Prostate gland (tissue), 2 donors: ENCODE data around the gene NPFFR1. TPM values are rescaled to one million over a fixed set of nuclear protein-coding genes. Genes with fewer than 3 reads are reported as not detected.

Source experiments
- DNase-seq: peaks from one replicate; pipeline ENCODE4 v3.0.0-alpha.2; 2019; ENCODE audit warnings: low spot score
- H3K27ac ChIP-seq, 2 donors: fragments of 200-600 bp; sonication (generic); 2 replicates each; pipeline ENCODE4 v1.5.1; 2017 to 2019
- H3K27me3 ChIP-seq: fragments of 200-600 bp; sonication (generic); replicated peaks from 2 replicates; pipeline ENCODE4 v1.5.1; 2019; ENCODE audit not compliant: insufficient read depth
- H3K36me3 ChIP-seq, 2 donors: fragments of 200-600 bp; sonication (generic); 1 replicate in 1 of 2; 2 replicates in 1 of 2; pipeline versions ENCODE4 v1.5.1 to v1.8.1; 2017 to 2019
- H3K4me1 ChIP-seq: fragments of 200-600 bp; sonication (generic); replicated peaks from 2 replicates; pipeline ENCODE4 v1.5.1; 2019
- H3K4me3 ChIP-seq, 2 donors: fragments of 200-600 bp; sonication (generic); 2 replicates each; pipeline ENCODE4 v1.5.1; 2017 to 2019
- H3K9me3 ChIP-seq: fragments of 200-600 bp; sonication (generic); 2 replicates; pipeline ENCODE4 v1.5.1; 2017
- POLR2A ChIP-seq: fragments of 450-650 bp; IDR thresholded peaks from one replicate; pipeline ENCODE4 v1.6.1; 2016; ENCODE audit warnings: antibody characterized with exemption, mild to moderate bottlenecking
- POLR2AphosphoS5 ChIP-seq: sonication (generic); formaldehyde crosslinking; IDR thresholded peaks from one replicate; pipeline ENCODE4 v1.6.1; 2017; ENCODE audit warnings: antibody characterized with exemption
- WGBS: methylation state at CpG from one replicate; pipeline ENCODE4 v1.1.5; 2018; 5-methylcytosine and 5-hydroxymethylcytosine counted together
- intact Hi-C: fragments of 100-400 bp; cut with DNase I; formaldehyde crosslinking; loops from one replicate; pipeline ENCODE4 v1.14.2; 2022
- total RNA-seq, 2 donors: library from RNA; depleted of rRNA; stranded (reverse); fragments of >200 nt; gene quantifications; one replicate each; pipeline ENCODE4 v1.1.0, GENCODE V29; 2016
- TF ChIP-seq, protein P1 (sequence below), 4 experiments: fragments of 200-600 bp in 2 of 4; fragments of 450-650 bp in 2 of 4; sonication (generic) in 2 of 4; IDR thresholded peaks; 1 replicate in 3 of 4; 2 replicates in 1 of 4; pipeline ENCODE4 v1.5.1; 2016 to 2019; ENCODE audit warnings: antibody characterized with exemption in 4 of 4, mild to moderate bottlenecking in 2 of 4, moderate library complexity in 2 of 4

Gene NPFFR1
- total RNA-seq, 2 donors from 2014 or later, result under 0.01 to 1.1 TPM

DNA sequence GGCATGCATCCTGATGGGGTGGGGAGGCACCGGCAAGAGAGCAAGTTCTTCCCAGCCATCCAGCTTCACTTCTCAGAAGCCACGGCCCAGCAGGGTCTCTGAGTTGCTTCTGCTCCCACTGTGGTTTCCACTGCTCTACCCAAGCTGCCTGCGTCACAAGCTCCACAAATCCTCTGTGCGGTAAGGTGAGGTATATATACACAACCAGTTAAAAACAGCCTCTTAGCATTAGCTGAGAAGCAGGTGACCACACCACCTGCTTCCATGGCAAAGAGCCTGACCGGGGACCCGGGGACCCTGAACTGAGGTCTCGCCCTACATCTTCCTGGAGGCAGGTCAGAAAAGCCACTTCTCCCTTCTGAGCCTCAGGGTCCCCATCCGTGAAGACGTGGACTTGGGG is 46.9 kb upstream of the NPFFR1 start:
- no peaks in the 10 kb centered on the region for H3K4me1 ChIP-seq
- intact Hi-C loops, result no loop called here
- no peaks in the 10 kb centered on the region for H3K9me3 ChIP-seq
- no peaks in the 10 kb centered on the region for H3K36me3 ChIP-seq
- TF ChIP-seq POLR2A, result no peak
- no peak for TF ChIP-seq POLR2AphosphoS5
- TF ChIP-seq, protein P1, sequence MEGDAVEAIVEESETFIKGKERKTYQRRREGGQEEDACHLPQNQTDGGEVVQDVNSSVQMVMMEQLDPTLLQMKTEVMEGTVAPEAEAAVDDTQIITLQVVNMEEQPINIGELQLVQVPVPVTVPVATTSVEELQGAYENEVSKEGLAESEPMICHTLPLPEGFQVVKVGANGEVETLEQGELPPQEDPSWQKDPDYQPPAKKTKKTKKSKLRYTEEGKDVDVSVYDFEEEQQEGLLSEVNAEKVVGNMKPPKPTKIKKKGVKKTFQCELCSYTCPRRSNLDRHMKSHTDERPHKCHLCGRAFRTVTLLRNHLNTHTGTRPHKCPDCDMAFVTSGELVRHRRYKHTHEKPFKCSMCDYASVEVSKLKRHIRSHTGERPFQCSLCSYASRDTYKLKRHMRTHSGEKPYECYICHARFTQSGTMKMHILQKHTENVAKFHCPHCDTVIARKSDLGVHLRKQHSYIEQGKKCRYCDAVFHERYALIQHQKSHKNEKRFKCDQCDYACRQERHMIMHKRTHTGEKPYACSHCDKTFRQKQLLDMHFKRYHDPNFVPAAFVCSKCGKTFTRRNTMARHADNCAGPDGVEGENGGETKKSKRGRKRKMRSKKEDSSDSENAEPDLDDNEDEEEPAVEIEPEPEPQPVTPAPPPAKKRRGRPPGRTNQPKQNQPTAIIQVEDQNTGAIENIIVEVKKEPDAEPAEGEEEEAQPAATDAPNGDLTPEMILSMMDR (IDR thresholded peaks at IDR 0.05), result no peak
- no peak overlapping the region for H3K4me3 ChIP-seq
- no peaks in the 10 kb centered on the region for H3K27me3 ChIP-seq
- no peak for DNase-seq
- H3K27ac ChIP-seq, result no peak overlapping the region
- 82% methylated on average over 9 of the region's 9 CpGs for WGBS

DNA sequence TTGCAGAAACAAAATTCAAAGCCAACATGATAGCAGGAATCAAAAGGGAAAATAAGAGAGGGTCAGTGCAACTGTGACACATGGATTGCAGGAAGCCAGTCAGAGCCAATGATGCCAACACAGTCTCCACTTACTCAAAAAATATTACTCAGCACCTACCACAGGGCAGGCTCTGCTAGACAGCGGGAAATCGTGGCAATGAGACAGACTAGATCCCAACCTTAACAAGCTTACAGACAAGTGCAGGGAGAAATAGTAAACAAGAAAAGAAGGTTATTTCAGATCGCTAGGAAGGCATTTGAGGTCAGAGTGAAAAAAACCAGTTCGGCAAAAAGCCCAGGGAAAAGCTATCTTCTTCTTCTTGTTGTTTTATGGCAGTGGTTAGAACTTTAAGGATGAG is 45.2 kb upstream of the NPFFR1 start:
- TF ChIP-seq, protein P1 (IDR thresholded peaks at IDR 0.05), result no peak
- TF ChIP-seq POLR2AphosphoS5 (no peak), POLR2A (no peak)
- Histone ChIP-seq H3K27me3 (no peaks in the 10 kb centered on the region), H3K9me3 (no peaks in the 10 kb centered on the region), H3K36me3 (no peaks in the 10 kb centered on the region), H3K4me1 (no peaks in the 10 kb centered on the region), H3K4me3 (no peak overlapping the region), H3K27ac (no peak overlapping the region)
- no peak for DNase-seq
- 71% methylated on average over 4 of the region's 4 CpGs for WGBS
- intact Hi-C loops, result no loop called here

DNA sequence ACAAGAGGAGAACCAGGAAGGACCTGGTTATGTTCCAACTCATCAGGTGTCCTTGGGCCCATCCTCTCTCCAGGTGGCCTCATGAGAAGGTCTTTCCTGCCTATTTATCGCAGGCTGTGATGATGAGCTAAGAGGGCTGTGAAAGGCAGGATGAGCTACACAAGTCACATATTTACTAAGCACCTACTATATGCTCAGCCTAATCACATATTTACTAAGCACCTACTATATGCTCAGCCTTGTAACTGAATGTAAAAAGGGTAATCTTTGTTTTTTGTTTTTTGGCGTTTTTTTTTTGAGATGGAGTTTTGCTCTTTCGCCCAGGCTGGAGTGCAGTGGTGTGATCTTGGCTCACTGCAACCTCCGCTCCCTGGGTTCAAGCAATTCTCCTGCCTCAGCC is 44.2 kb upstream of the NPFFR1 start:
- no peak overlapping the region for H3K4me3 ChIP-seq
- no peaks in the 10 kb centered on the region for H3K9me3 ChIP-seq
- 98% methylated on average over 4 of the region's 4 CpGs for WGBS
- no peak for DNase-seq
- intact Hi-C loops, result no loop called here
- H3K4me1 ChIP-seq, result no peaks in the 10 kb centered on the region
- no peak for TF ChIP-seq POLR2AphosphoS5
- TF ChIP-seq, protein P1 (IDR thresholded peaks at IDR 0.05), result no peak
- TF ChIP-seq POLR2A, result no peak
- no peak overlapping the region for H3K27ac ChIP-seq
- H3K36me3 ChIP-seq, result no peaks in the 10 kb centered on the region
- H3K27me3 ChIP-seq, result no peaks in the 10 kb centered on the region

DNA sequence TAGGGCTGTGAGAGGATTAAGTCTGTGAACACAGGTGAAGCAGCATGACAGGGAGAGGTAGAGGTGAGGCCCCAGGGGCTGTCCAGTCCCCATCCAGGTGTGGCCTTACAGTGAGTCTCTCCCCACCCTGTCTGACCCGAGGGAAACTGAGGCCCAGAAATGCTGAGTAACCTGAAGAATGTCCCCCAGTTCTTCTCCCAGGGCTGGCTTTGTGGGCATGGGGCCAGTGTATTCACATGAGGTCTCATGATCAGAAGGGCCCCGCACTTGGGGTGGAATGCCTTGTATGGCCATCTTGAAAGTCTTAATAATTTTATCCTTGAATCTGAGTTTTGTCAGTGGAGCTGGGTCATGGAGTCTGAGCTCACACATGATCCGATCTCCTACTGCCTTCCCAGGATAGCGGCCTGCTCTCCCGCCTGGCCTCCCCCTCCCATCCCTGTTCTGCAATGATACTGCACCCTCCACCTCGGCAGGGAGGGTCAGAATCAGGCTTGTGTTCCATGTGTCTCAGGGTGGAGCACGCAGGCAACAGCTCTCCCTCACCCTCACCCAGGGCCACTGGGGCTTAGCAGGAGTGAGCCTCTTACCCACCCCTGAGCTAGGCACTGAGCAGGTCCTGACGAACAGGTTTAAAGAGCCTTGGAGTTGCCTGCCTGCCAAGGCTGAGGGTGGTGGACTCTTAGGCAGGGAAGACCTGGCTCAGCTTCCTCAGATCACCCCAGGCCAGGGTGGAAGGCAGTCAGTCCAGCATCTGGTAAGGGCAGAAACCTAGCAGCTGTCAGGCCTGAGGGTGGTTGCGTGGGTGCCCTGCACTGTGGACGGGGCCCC is 41.4 kb upstream of the NPFFR1 start:
- no peak overlapping the region for H3K27ac ChIP-seq
- no peaks in the 10 kb centered on the region for H3K4me1 ChIP-seq
- 85% methylated on average over 10 of the region's 10 CpGs for WGBS
- DNase-seq, result no peak
- TF ChIP-seq, protein P1 (IDR thresholded peaks at IDR 0.05), result no peak
- TF ChIP-seq POLR2AphosphoS5 (no peak), POLR2A (no peak)
- H3K27me3 ChIP-seq, result no peaks in the 10 kb centered on the region
- H3K9me3 ChIP-seq, result no peaks in the 10 kb centered on the region
- H3K4me3 ChIP-seq, result no peak overlapping the region
- intact Hi-C loops, result no loop called here
- H3K36me3 ChIP-seq, result no peaks in the 10 kb centered on the region

DNA sequence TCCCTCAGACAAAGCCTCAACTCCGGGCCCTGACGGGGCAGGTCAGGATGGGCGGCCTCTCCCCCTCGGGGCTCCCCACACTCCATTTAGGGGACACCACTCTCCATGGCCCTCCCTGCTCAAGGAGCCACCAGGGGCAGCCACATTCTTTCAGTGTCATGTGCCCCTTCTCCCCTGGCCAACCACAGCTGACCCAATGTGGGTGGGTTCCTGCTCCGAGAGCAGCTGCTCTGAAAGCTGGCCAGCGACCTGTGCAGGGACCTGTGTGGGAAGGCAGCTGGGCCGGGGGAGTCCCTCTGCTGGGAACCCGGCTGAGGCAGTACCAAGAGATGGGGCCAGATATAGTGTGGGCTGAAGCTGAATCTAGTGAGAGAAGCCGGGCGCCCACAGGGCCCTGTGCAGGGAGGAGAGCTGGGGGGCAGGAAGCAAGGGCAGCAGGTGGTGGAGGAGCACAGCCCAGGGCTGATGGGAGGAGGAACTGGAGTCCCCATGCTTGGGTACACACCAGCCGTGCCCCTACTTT is 40.6 kb upstream of the NPFFR1 start:
- H3K9me3 ChIP-seq, result no peaks in the 10 kb centered on the region
- 77% methylated on average over 11 of the region's 11 CpGs for WGBS
- TF ChIP-seq, protein P1 (IDR thresholded peaks at IDR 0.05), result no peak
- TF ChIP-seq POLR2A, result no peak
- no peak for TF ChIP-seq POLR2AphosphoS5
- no peak overlapping the region for H3K4me3 ChIP-seq
- H3K27me3 ChIP-seq, result no peaks in the 10 kb centered on the region
- intact Hi-C loops, result no loop called here
- no peak overlapping the region for H3K27ac ChIP-seq
- no peaks in the 10 kb centered on the region for H3K4me1 ChIP-seq
- H3K36me3 ChIP-seq, result no peaks in the 10 kb centered on the region
- no peak for DNase-seq
